GM23338 (cell line): Measurements from ENCODE around the gene CENPV. TPM values are rescaled to one million over a fixed set of nuclear protein-coding genes. Genes with fewer than 3 reads are reported as not detected.
A peak's percentile ranks its signal among the peaks of the same experiment; 100 is the strongest.

ENCODE experiments used
- ATAC-seq: fragments of 200-7000 bp; cut with Tn5 transposase; 3 replicates; pipeline ENCODE4 v1.9.1; 2020
- DNase-seq: peaks from one replicate; pipeline ENCODE4 v3.0.0-alpha.2; 2015; ENCODE audit warnings: low spot score
- H2AFZ ChIP-seq: fragments of 200-600 bp; sonication (generic); 2 replicates; pipeline ENCODE4 v1.8.0; 2016; ENCODE audit warnings: antibody characterized with exemption, mild to moderate bottlenecking, moderate library complexity
- H3F3A ChIP-seq: fragments of 200-600 bp; sonication (generic); replicated peaks from 2 replicates; pipeline ENCODE4 v1.8.0; 2017; ENCODE audit warnings: antibody characterized with exemption, mixed run types, low read depth
- H3K27ac ChIP-seq: fragments of 200-600 bp; sonication (generic); 2 replicates; pipeline ENCODE4 v1.6.1; 2016; ENCODE audit warnings: low read depth
- H3K27me3 ChIP-seq: fragments of 200-600 bp; sonication (generic); 2 replicates; pipeline ENCODE4 v1.8.0; 2016; ENCODE audit warnings: mild to moderate bottlenecking, mixed run types, moderate library complexity; ENCODE audit not compliant: insufficient read depth
- H3K36me3 ChIP-seq: fragments of 200-600 bp; sonication (generic); 2 replicates; pipeline ENCODE4 v1.8.0; 2016; ENCODE audit warnings: mild to moderate bottlenecking; ENCODE audit not compliant: insufficient read depth
- H3K4me1 ChIP-seq: fragments of 200-600 bp; sonication (generic); 2 replicates; pipeline ENCODE4 v1.8.0; 2016; ENCODE audit warnings: mild to moderate bottlenecking, moderate library complexity; ENCODE audit not compliant: insufficient read depth
- H3K4me2 ChIP-seq: fragments of 200-600 bp; sonication (generic); 2 replicates; pipeline ENCODE4 v1.7.1; 2017; ENCODE audit warnings: mixed run types
- H3K4me3 ChIP-seq: fragments of 200-600 bp; sonication (generic); 2 replicates; pipeline ENCODE4 v1.6.1; 2016; ENCODE audit warnings: mixed run types
- H3K79me2 ChIP-seq: fragments of 200-600 bp; sonication (generic); replicated peaks from 2 replicates; pipeline ENCODE4 v1.8.0; 2017; ENCODE audit warnings: mild to moderate bottlenecking; ENCODE audit not compliant: insufficient read depth
- H3K9me2 ChIP-seq: fragments of 200-600 bp; sonication (generic); 2 replicates; pipeline ENCODE4 v1.8.0; 2017; ENCODE audit not compliant: insufficient read depth
- H4K20me1 ChIP-seq: fragments of 200-600 bp; sonication (generic); replicated peaks from 2 replicates; pipeline ENCODE4 v1.8.0; 2017; ENCODE audit warnings: mild to moderate bottlenecking; ENCODE audit not compliant: insufficient read depth
- H3K27ac Mint-ChIP-seq: 2 replicates; pipeline ENCODE4 v1.8.0; 2020; ENCODE audit warnings: inconsistent platforms, mild to moderate bottlenecking, moderate library complexity, mixed read lengths
- H3K27me3 Mint-ChIP-seq: 3 replicates; pipeline ENCODE4 v1.8.0; 2022; ENCODE audit warnings: low read depth, mild to moderate bottlenecking, moderate library complexity, mixed read lengths, inconsistent platforms; ENCODE audit not compliant: insufficient read depth, poor library complexity
- H3K36me3 Mint-ChIP-seq: 3 replicates; pipeline ENCODE4 v1.8.0; 2021; ENCODE audit warnings: low read depth, mild to moderate bottlenecking, inconsistent platforms, moderate library complexity, mixed read lengths
- H3K4me1 Mint-ChIP-seq: 3 replicates; pipeline ENCODE4 v1.8.0; 2020; ENCODE audit warnings: mild to moderate bottlenecking, inconsistent platforms, mixed read lengths
- H3K4me3 Mint-ChIP-seq: 3 replicates; pipeline ENCODE4 v1.8.0; 2021; ENCODE audit warnings: moderate library complexity, mild to moderate bottlenecking, inconsistent platforms, mixed read lengths
- H3K9me3 Mint-ChIP-seq: 3 replicates; pipeline ENCODE4 v1.8.0; 2020; ENCODE audit warnings: moderate library complexity, mild to moderate bottlenecking, inconsistent platforms, mixed read lengths
- CREB1 ChIP-seq: fragments of 250-450 bp; sonication (Bioruptor Pico); IDR thresholded peaks from 2 replicates; pipeline ENCODE4 v1.5.0; 2020; ENCODE audit warnings: low read depth, mild to moderate bottlenecking, moderate library complexity
- EZH2 ChIP-seq: fragments of 200-600 bp; sonication (generic); IDR thresholded peaks from one replicate; pipeline ENCODE4 v1.8.0; 2017; ENCODE audit warnings: antibody characterized with exemption, mild to moderate bottlenecking, low read depth; ENCODE audit not compliant: unreplicated experiment
- EZH2phosphoT487 ChIP-seq: fragments of 200-600 bp; sonication (generic); IDR thresholded peaks from one replicate; pipeline ENCODE4 v1.8.1; 2018; ENCODE audit warnings: antibody characterized with exemption; ENCODE audit not compliant: unreplicated experiment
- JUNB ChIP-seq: IDR thresholded peaks from one replicate; pipeline ENCODE4 v1.6.1; 2016; ENCODE audit warnings: antibody characterized with exemption; ENCODE audit not compliant: unreplicated experiment
- NANOG ChIP-seq: IDR thresholded peaks from 2 replicates; pipeline ENCODE4 v1.6.1; 2016; ENCODE audit warnings: antibody characterized with exemption, borderline replicate concordance
- POLR2AphosphoS5 ChIP-seq: IDR thresholded peaks from 2 replicates; pipeline ENCODE4 v1.6.1; 2016; ENCODE audit warnings: antibody characterized with exemption, low read depth
- STAT1 ChIP-seq: IDR thresholded peaks from one replicate; pipeline ENCODE4 v1.6.1; 2016; ENCODE audit warnings: antibody characterized with exemption; ENCODE audit not compliant: unreplicated experiment
- ZNF114 ChIP-seq: fragments of 250-450 bp; sonication (Bioruptor Pico); IDR thresholded peaks from 2 replicates; pipeline ENCODE4 v1.5.0; 2020; ENCODE audit warnings: mild to moderate bottlenecking, moderate library complexity
- ZNF331 ChIP-seq: fragments of 250-450 bp; sonication (Bioruptor Pico); IDR thresholded peaks from 2 replicates; pipeline ENCODE4 v1.5.0; 2020; ENCODE audit warnings: low read depth, mild to moderate bottlenecking, moderate library complexity
- polyA plus RNA-seq: library from polyadenylated mRNA; unstranded; fragments of >200 nt; fragmentation: Nextera tagmentation; extraction: Ambion mirVana; gene quantifications from 2 replicates; pipeline ENCODE4 v1.2.1, GENCODE V29; 2016
- total RNA-seq: library from RNA; depleted of rRNA; stranded (reverse); fragments of >200 nt; shearing (Covaris generic); gene quantifications from 2 replicates; pipeline ENCODE4 v1.2.3, GENCODE V29; 2014
- TF ChIP-seq, protein P1 (sequence below): fragments of 250-450 bp; sonication (Bioruptor Pico); IDR thresholded peaks from 2 replicates; pipeline ENCODE4 v1.5.0; 2020; ENCODE audit warnings: mild to moderate bottlenecking, moderate library complexity
- TF ChIP-seq, protein P2 (sequence below), 2 experiments: fragments of 200-600 bp in 1 of 2; sonication (generic) in 1 of 2; conservative IDR thresholded peaks; 2 replicates each; pipeline versions ENCODE4 v1.5.1 to v1.6.1; 2016 to 2017; ENCODE audit warnings: antibody characterized with exemption in 2 of 2, low read depth in 2 of 2, mild to moderate bottlenecking in 2 of 2, moderate library complexity in 1 of 2
- TF ChIP-seq, protein P3 (sequence below): IDR thresholded peaks from one replicate; pipeline ENCODE4 v1.6.1; 2018; ENCODE audit warnings: antibody characterized with exemption; ENCODE audit not compliant: unreplicated experiment
- TF ChIP-seq, protein P4 (sequence below): IDR thresholded peaks from 2 replicates; pipeline ENCODE4 v1.6.1; 2016; ENCODE audit warnings: antibody characterized with exemption

CENPV gene
- total and polyA plus RNA-seq, 2 experiments from 2014 or later: 139 to 300 TPM

DNA sequence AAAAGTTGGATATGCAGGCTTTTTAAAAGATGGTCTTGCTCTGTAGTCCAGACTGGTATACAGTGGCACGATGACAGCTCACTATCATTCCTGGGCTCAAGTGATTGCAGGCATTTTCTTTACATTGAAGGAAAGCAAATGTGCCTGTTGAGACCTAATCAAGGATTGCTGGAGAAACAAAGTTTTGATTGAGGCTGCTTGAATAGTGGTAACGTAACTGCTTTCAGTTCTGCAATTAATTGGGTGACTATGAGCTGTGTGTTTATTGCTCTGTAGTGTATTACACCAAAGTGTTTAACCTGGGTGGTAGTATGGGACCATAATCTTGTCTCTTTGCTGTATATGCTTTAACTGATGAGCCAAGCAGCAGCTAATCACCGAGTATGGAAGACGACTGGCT lies 29.9 kb upstream of the CENPV start (continued):
- TF ChIP-seq, protein P1, sequence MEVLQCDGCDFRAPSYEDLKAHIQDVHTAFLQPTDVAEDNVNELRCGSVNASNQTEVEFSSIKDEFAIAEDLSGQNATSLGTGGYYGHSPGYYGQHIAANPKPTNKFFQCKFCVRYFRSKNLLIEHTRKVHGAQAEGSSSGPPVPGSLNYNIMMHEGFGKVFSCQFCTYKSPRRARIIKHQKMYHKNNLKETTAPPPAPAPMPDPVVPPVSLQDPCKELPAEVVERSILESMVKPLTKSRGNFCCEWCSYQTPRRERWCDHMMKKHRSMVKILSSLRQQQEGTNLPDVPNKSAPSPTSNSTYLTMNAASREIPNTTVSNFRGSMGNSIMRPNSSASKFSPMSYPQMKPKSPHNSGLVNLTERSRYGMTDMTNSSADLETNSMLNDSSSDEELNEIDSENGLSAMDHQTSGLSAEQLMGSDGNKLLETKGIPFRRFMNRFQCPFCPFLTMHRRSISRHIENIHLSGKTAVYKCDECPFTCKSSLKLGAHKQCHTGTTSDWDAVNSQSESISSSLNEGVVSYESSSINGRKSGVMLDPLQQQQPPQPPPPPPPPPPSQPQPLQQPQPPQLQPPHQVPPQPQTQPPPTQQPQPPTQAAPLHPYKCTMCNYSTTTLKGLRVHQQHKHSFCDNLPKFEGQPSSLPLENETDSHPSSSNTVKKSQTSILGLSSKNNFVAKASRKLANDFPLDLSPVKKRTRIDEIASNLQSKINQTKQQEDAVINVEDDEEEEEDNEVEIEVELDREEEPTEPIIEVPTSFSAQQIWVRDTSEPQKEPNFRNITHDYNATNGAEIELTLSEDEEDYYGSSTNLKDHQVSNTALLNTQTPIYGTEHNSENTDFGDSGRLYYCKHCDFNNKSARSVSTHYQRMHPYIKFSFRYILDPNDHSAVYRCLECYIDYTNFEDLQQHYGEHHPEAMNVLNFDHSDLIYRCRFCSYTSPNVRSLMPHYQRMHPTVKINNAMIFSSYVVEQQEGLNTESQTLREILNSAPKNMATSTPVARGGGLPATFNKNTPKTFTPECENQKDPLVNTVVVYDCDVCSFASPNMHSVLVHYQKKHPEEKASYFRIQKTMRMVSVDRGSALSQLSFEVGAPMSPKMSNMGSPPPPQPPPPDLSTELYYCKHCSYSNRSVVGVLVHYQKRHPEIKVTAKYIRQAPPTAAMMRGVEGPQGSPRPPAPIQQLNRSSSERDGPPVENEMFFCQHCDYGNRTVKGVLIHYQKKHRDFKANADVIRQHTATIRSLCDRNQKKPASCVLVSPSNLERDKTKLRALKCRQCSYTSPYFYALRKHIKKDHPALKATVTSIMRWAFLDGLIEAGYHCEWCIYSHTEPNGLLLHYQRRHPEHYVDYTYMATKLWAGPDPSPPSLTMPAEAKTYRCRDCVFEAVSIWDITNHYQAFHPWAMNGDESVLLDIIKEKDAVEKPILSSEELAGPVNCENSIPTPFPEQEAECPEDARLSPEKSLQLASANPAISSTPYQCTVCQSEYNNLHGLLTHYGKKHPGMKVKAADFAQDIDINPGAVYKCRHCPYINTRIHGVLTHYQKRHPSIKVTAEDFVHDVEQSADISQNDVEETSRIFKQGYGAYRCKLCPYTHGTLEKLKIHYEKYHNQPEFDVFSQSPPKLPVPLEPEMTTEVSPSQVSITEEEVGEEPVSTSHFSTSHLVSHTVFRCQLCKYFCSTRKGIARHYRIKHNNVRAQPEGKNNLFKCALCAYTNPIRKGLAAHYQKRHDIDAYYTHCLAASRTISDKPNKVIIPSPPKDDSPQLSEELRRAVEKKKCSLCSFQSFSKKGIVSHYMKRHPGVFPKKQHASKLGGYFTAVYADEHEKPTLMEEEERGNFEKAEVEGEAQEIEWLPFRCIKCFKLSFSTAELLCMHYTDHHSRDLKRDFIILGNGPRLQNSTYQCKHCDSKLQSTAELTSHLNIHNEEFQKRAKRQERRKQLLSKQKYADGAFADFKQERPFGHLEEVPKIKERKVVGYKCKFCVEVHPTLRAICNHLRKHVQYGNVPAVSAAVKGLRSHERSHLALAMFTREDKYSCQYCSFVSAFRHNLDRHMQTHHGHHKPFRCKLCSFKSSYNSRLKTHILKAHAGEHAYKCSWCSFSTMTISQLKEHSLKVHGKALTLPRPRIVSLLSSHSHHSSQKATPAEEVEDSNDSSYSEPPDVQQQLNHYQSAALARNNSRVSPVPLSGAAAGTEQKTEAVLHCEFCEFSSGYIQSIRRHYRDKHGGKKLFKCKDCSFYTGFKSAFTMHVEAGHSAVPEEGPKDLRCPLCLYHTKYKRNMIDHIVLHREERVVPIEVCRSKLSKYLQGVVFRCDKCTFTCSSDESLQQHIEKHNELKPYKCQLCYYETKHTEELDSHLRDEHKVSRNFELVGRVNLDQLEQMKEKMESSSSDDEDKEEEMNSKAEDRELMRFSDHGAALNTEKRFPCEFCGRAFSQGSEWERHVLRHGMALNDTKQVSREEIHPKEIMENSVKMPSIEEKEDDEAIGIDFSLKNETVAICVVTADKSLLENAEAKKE (CRISPR knock-in tag): no peak
- TF ChIP-seq POLR2AphosphoS5 (no peak), ZNF331 (CRISPR knock-in tag) (no peak), ZNF114 (CRISPR knock-in tag) (no peak), EZH2phosphoT487 (no peak), EZH2 (no peak), NANOG (no peak), STAT1 (no peak)
- TF ChIP-seq, protein P2, sequence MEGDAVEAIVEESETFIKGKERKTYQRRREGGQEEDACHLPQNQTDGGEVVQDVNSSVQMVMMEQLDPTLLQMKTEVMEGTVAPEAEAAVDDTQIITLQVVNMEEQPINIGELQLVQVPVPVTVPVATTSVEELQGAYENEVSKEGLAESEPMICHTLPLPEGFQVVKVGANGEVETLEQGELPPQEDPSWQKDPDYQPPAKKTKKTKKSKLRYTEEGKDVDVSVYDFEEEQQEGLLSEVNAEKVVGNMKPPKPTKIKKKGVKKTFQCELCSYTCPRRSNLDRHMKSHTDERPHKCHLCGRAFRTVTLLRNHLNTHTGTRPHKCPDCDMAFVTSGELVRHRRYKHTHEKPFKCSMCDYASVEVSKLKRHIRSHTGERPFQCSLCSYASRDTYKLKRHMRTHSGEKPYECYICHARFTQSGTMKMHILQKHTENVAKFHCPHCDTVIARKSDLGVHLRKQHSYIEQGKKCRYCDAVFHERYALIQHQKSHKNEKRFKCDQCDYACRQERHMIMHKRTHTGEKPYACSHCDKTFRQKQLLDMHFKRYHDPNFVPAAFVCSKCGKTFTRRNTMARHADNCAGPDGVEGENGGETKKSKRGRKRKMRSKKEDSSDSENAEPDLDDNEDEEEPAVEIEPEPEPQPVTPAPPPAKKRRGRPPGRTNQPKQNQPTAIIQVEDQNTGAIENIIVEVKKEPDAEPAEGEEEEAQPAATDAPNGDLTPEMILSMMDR (conservative IDR thresholded peaks at IDR 0.05; ENCODE audit: low read depth in 2 of 2): no peak

DNA sequence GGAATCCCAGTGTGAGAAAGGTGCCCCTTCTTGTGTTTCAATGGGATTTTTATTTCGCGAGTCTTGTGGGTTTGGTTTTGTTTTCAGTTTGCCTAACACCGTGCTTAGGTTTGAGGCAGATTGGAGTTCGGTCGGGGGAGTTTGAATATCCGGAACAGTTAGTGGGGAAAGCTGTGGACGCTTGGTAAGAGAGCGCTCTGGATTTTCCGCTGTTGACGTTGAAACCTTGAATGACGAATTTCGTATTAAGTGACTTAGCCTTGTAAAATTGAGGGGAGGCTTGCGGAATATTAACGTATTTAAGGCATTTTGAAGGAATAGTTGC lies 28.2 kb upstream of the CENPV start:
- Histone ChIP-seq H3K9me2 (no peaks in the 10 kb centered on the region), H2AFZ (no peak overlapping the region), H3F3A (peaks cover 31% of the 10 kb centered on the region), H4K20me1 (peaks cover 3% of the 10 kb centered on the region; the same call in 1 of the 2 replicates), H3K79me2 (peaks cover 23% of the 10 kb centered on the region), H3K4me1 (peaks cover 5% of the 10 kb centered on the region), H3K4me3 (peak overlapping the region; percentile 98), H3K4me2 (peak overlapping the region; percentile 96), H3K27ac (peak overlapping the region; percentile 99), H3K36me3 (peaks cover 11% of the 10 kb centered on the region; the same call in 1 of the 2 replicates), H3K27me3 (no peaks in the 10 kb centered on the region)
- peak overlapping the region; percentile 100 for H3K27ac Mint-ChIP-seq
- ATAC-seq (no peak), DNase-seq (no peak)
- H3K27me3 Mint-ChIP-seq: peaks cover 7% of the 10 kb centered on the region
- H3K36me3 Mint-ChIP-seq: peaks cover 41% of the 10 kb centered on the region
- no peaks in the 10 kb centered on the region; the same call in 2 of the 3 replicates for H3K9me3 Mint-ChIP-seq
- peak overlapping the region; percentile 96 for H3K4me3 Mint-ChIP-seq
- H3K4me1 Mint-ChIP-seq: peaks cover 31% of the 10 kb centered on the region
- TF ChIP-seq CREB1 (CRISPR knock-in tag) (no peak), ZNF114 (CRISPR knock-in tag) (no peak), STAT1 (no peak), POLR2AphosphoS5 (no peak), EZH2 (no peak), JUNB (no peak)
- TF ChIP-seq, protein P3, sequence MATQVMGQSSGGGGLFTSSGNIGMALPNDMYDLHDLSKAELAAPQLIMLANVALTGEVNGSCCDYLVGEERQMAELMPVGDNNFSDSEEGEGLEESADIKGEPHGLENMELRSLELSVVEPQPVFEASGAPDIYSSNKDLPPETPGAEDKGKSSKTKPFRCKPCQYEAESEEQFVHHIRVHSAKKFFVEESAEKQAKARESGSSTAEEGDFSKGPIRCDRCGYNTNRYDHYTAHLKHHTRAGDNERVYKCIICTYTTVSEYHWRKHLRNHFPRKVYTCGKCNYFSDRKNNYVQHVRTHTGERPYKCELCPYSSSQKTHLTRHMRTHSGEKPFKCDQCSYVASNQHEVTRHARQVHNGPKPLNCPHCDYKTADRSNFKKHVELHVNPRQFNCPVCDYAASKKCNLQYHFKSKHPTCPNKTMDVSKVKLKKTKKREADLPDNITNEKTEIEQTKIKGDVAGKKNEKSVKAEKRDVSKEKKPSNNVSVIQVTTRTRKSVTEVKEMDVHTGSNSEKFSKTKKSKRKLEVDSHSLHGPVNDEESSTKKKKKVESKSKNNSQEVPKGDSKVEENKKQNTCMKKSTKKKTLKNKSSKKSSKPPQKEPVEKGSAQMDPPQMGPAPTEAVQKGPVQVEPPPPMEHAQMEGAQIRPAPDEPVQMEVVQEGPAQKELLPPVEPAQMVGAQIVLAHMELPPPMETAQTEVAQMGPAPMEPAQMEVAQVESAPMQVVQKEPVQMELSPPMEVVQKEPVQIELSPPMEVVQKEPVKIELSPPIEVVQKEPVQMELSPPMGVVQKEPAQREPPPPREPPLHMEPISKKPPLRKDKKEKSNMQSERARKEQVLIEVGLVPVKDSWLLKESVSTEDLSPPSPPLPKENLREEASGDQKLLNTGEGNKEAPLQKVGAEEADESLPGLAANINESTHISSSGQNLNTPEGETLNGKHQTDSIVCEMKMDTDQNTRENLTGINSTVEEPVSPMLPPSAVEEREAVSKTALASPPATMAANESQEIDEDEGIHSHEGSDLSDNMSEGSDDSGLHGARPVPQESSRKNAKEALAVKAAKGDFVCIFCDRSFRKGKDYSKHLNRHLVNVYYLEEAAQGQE: no peak
- TF ChIP-seq, protein P4, sequence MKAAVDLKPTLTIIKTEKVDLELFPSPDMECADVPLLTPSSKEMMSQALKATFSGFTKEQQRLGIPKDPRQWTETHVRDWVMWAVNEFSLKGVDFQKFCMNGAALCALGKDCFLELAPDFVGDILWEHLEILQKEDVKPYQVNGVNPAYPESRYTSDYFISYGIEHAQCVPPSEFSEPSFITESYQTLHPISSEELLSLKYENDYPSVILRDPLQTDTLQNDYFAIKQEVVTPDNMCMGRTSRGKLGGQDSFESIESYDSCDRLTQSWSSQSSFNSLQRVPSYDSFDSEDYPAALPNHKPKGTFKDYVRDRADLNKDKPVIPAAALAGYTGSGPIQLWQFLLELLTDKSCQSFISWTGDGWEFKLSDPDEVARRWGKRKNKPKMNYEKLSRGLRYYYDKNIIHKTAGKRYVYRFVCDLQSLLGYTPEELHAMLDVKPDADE: no peak
